Prostate gland (tissue), 2 donors: Measurements from ENCODE around the gene PLA2G4D.

ENCODE experiments used
- CTCF ChIP-seq, 4 experiments: fragments of 200-600 bp in 2 of 4; fragments of 450-650 bp in 2 of 4; sonication (generic) in 2 of 4; IDR thresholded peaks; 1 replicate in 3 of 4; 2 replicates in 1 of 4; pipeline ENCODE4 v1.5.1; 2016 to 2019; ENCODE audit warnings: antibody characterized with exemption in 4 of 4, mild to moderate bottlenecking in 2 of 4, moderate library complexity in 2 of 4
- POLR2A ChIP-seq: fragments of 450-650 bp; IDR thresholded peaks from one replicate; pipeline ENCODE4 v1.6.1; 2016; ENCODE audit warnings: antibody characterized with exemption, mild to moderate bottlenecking
- POLR2AphosphoS5 ChIP-seq: sonication (generic); formaldehyde crosslinking; IDR thresholded peaks from one replicate; pipeline ENCODE4 v1.6.1; 2017; ENCODE audit warnings: antibody characterized with exemption

- TF ChIP-seq POLR2A (no peak), POLR2AphosphoS5 (no peak), CTCF (IDR thresholded peaks at IDR 0.05) (no peak)
Observed at GRCh38 chr15:42088801-42089640, 5.3 kb downstream of the PLA2G4D start.
